C4-2B (cell line): ENCODE data around the gene CAMKV.

ENCODE experiments used
- H3K27ac ChIP-seq: fragments of 450-650 bp; 2 replicates; pipeline ENCODE4 v1.5.1; 2017
- ZFX ChIP-seq: fragments of 450-650 bp; IDR thresholded peaks from 2 replicates; pipeline ENCODE4 v1.6.1; 2017
- TF ChIP-seq, protein P1 (sequence below): fragments of 450-650 bp; conservative IDR thresholded peaks from 2 replicates; pipeline ENCODE4 v1.5.1; 2017; ENCODE audit warnings: mild to moderate bottlenecking

The CAMKV gene

DNA sequence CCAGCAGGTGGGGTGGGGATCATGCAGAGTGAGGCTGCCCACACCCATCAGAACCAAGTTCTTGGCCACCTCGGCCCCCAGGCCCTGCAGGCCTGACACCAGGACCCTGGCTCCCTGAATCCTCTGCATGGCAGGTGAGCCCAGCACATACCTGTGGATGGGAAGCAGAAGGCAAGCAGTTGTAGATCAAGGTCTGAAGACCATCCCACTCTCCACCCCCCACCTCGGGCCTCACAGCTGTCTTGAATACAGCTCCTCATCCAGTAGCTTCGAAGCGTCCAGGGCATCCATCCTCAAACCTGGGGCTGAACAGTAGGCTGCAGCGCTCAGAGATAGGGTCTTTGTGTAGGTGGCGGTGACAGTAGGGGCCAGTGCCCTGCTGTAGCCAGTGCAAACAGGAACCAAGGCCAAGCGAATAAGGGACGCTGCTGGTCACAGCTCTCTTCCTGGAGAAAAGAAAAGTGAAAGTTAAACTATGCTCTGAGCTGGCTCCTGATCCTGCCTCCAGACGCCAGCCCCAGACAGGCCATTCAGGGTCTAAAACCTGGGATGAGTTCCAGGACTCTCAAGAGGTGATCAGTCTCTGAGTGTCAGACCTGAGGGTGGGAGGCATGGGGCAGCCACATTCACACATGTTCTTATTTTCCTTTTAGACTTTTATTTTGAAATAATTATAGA lies 56.1 kb downstream of the CAMKV start, which contains the start of gene UBA7:
Gene UBA7 (minus strand): TSS at position 457 of the 678 bp plus-strand sequence. CDS start 166 bp downstream, at position 291.
- no peak within 1 kb of the TSS for H3K27ac ChIP-seq
- TF ChIP-seq, protein P1, sequence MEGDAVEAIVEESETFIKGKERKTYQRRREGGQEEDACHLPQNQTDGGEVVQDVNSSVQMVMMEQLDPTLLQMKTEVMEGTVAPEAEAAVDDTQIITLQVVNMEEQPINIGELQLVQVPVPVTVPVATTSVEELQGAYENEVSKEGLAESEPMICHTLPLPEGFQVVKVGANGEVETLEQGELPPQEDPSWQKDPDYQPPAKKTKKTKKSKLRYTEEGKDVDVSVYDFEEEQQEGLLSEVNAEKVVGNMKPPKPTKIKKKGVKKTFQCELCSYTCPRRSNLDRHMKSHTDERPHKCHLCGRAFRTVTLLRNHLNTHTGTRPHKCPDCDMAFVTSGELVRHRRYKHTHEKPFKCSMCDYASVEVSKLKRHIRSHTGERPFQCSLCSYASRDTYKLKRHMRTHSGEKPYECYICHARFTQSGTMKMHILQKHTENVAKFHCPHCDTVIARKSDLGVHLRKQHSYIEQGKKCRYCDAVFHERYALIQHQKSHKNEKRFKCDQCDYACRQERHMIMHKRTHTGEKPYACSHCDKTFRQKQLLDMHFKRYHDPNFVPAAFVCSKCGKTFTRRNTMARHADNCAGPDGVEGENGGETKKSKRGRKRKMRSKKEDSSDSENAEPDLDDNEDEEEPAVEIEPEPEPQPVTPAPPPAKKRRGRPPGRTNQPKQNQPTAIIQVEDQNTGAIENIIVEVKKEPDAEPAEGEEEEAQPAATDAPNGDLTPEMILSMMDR: no peak

DNA sequence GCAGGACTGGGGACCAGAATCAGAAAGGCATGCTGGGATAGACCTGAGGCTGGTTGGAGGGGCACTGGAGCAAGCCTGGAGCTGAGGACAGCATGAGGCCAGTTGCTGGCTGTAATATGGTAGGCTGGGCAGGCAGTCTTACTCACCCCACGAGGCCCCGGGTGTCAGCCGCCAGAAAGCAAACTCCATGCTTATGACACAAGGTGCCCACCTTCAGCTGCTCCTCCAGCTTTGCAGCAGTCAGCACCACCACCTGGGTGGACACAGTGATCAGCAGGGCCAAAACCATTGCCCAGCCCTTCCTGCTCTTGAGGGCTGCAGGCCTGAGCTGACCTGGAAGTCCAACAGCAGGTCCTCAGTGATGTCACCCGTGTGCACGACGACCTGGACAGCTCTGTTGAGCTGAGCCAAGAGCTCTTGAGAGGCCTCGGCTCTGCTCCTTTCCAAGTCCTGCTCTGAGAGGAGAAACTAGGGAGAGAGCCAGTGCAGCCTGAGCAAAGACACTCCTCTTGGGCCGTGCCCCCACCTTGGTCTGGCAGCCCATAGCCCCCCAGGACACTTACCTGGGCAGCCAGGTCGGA lies 56.7 kb downstream of the CAMKV start:
- TF ChIP-seq, protein P1: no peak
- TF ChIP-seq ZFX: no peak

More for the DNA sequence above, 56.7 kb downstream of the CAMKV start:
- H3K27ac ChIP-seq: no peak overlapping the region
